ENCODE data around the gene PSMG2. TPM values are rescaled to one million over a fixed set of nuclear protein-coding genes. Genes with fewer than 3 reads are reported as not detected.
A peak's percentile ranks its signal among the peaks of the same experiment; 100 is the strongest.

PSMG2 gene
- total and polyA plus RNA-seq, 2 of the 13 experiments (the other 11 are each of a cell fraction or from before 2014, with no cell fraction given), result 53.4 to 94.8 TPM

DNA sequence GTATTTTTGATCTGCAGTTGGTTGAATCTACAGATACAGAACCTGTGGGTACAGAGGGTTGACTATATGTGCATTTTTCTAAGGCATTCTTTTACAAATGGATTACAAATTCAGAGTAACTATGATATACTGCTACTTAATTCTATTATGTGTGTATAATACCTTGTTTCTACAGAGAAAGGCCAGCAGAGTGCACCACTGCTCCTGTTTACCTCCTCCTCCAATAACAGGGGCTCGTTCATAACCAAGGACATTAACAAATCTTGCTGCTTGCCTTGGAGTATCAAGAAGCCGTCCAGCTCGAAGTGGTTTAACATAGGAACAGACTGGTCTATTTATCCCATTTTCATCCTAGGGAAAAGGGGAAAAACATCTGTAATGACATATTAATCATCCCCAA, 16.7 kb upstream of the PSMG2 start:
- H3K36me3 ChIP-seq (replicated peaks in 1 of 2; ENCODE audit: control insufficient read depth in 1 of 2, insufficient read depth in 2 of 2, low read length in 2 of 2), result peaks cover 1 to 3% of the 10 kb centered on the region in 2 experiments; a peak in 3 of 5 replicates
- FAIRE-seq (no peak), DNase-seq (ENCODE audit: low spot score) (peak; percentile 24), ATAC-seq (peak; percentile 57)
- no peaks in the 10 kb centered on the region for H3K79me2 ChIP-seq (ENCODE audit: insufficient read depth, low read length)
- no peak overlapping the region for H3K9ac ChIP-seq (ENCODE audit: insufficient read depth, low read depth, low read length)
- no peaks in the 10 kb centered on the region for H4K20me1 ChIP-seq (ENCODE audit: insufficient read depth, low read length)
- ChIA-PET CTCF (ENCODE audit: low intra/inter-chr PET ratio, low total read pairs) (interaction anchor here (1.2 kb wide), 1 partner anchor 248 kb away, joined by 6 read pairs; no protein-coding TSS in a partner anchor), POLR2A (no interaction called here)
- in situ Hi-C loops (cut with HindIII; ENCODE audit: extremely low pct_ligation_motif_present, low pct_unique_long_range_greater_than_20kb) (no loop called here), intact Hi-C loops (cut with micrococcal nuclease; ENCODE audit: unreplicated experiment) (loop anchor here (2.0 kb wide), 1 partner anchor 249 kb away; no protein-coding TSS in a partner anchor)
- H3K4me1 ChIP-seq (ENCODE audit: insufficient read depth, low read length), result 0 out of 2 replicates have a peak, but pooled peaks cover 5% of the 10 kb centered on the region
- H3K9me3 ChIP-seq (ENCODE audit: low read length), result no peaks in the 10 kb centered on the region
- 79% methylated on average over 3 of the region's 3 CpGs for WGBS (ENCODE audit: low lambda C conversion rate)
- BruUV-seq (replicated peaks), result no TSS peak
- H2AFZ ChIP-seq (ENCODE audit: low read length), result no peak overlapping the region
- H3K4me3 ChIP-seq (replicated peaks in 1 of 3; ENCODE audit: insufficient read depth in 1 of 3, low read depth in 2 of 3, low read length in 3 of 3), result no peak overlapping the region
- H3K4me2 ChIP-seq (ENCODE audit: low read depth, low read length), result no peak overlapping the region
- H3K27ac ChIP-seq (ENCODE audit: extremely low read length, insufficient read depth, low read length), result no peak overlapping the region
- H3K27me3 ChIP-seq (ENCODE audit: control insufficient read depth in 1 of 2, insufficient read depth in 2 of 2, low read length in 2 of 2), result no peaks in the 10 kb centered on the region
- TF ChIP-seq, protein P1, sequence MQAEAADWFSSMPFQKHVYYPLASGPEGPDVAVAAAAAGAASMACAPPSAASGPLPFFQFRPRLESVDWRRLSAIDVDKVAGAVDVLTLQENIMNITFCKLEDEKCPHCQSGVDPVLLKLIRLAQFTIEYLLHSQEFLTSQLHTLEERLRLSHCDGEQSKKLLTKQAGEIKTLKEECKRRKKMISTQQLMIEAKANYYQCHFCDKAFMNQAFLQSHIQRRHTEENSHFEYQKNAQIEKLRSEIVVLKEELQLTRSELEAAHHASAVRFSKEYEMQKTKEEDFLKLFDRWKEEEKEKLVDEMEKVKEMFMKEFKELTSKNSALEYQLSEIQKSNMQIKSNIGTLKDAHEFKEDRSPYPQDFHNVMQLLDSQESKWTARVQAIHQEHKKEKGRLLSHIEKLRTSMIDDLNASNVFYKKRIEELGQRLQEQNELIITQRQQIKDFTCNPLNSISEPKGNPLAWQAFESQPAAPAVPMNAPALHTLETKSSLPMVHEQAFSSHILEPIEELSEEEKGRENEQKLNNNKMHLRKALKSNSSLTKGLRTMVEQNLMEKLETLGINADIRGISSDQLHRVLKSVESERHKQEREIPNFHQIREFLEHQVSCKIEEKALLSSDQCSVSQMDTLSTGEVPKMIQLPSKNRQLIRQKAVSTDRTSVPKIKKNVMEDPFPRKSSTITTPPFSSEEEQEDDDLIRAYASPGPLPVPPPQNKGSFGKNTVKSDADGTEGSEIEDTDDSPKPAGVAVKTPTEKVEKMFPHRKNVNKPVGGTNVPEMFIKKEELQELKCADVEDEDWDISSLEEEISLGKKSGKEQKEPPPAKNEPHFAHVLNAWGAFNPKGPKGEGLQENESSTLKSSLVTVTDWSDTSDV (CRISPR knock-in tag; IDR thresholded peaks at IDR 0.05), result no peak
- no peak for TF ChIP-seq FOXA1 (IDR thresholded peaks at IDR 0.05)
- peak; percentile 41; the same call in 1 of the 2 replicates for TF ChIP-seq FOXA1 (CRISPR knock-in tag; IDR thresholded peaks at IDR 0.05)
- no peak for TF ChIP-seq ZNF782 (CRISPR knock-in tag; IDR thresholded peaks at IDR 0.05; ENCODE audit: borderline replicate concordance)
- no peak for TF ChIP-seq ZSCAN22 (CRISPR knock-in tag; IDR thresholded peaks at IDR 0.05)
- TF ChIP-seq STAG1 (CRISPR knock-in tag; IDR thresholded peaks at IDR 0.05), result peak; percentile 32; the same call in 1 of the 2 replicates
- no peak for TF ChIP-seq TBX2 (CRISPR knock-in tag; IDR thresholded peaks at IDR 0.05; ENCODE audit: borderline replicate concordance)
- no peak for TF ChIP-seq MEIS1 (CRISPR knock-in tag; IDR thresholded peaks at IDR 0.05; ENCODE audit: borderline replicate concordance)
- TF ChIP-seq, protein P2, sequence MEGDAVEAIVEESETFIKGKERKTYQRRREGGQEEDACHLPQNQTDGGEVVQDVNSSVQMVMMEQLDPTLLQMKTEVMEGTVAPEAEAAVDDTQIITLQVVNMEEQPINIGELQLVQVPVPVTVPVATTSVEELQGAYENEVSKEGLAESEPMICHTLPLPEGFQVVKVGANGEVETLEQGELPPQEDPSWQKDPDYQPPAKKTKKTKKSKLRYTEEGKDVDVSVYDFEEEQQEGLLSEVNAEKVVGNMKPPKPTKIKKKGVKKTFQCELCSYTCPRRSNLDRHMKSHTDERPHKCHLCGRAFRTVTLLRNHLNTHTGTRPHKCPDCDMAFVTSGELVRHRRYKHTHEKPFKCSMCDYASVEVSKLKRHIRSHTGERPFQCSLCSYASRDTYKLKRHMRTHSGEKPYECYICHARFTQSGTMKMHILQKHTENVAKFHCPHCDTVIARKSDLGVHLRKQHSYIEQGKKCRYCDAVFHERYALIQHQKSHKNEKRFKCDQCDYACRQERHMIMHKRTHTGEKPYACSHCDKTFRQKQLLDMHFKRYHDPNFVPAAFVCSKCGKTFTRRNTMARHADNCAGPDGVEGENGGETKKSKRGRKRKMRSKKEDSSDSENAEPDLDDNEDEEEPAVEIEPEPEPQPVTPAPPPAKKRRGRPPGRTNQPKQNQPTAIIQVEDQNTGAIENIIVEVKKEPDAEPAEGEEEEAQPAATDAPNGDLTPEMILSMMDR (CRISPR knock-in tag; IDR thresholded peaks at IDR 0.05), result peak; percentile 25
- TF ChIP-seq, protein P3, sequence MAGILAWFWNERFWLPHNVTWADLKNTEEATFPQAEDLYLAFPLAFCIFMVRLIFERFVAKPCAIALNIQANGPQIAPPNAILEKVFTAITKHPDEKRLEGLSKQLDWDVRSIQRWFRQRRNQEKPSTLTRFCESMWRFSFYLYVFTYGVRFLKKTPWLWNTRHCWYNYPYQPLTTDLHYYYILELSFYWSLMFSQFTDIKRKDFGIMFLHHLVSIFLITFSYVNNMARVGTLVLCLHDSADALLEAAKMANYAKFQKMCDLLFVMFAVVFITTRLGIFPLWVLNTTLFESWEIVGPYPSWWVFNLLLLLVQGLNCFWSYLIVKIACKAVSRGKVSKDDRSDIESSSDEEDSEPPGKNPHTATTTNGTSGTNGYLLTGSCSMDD (CRISPR knock-in tag; IDR thresholded peaks at IDR 0.05), result no peak
- no peak for TF ChIP-seq RFX3 (CRISPR knock-in tag; IDR thresholded peaks at IDR 0.05)
- TF ChIP-seq, protein P4, sequence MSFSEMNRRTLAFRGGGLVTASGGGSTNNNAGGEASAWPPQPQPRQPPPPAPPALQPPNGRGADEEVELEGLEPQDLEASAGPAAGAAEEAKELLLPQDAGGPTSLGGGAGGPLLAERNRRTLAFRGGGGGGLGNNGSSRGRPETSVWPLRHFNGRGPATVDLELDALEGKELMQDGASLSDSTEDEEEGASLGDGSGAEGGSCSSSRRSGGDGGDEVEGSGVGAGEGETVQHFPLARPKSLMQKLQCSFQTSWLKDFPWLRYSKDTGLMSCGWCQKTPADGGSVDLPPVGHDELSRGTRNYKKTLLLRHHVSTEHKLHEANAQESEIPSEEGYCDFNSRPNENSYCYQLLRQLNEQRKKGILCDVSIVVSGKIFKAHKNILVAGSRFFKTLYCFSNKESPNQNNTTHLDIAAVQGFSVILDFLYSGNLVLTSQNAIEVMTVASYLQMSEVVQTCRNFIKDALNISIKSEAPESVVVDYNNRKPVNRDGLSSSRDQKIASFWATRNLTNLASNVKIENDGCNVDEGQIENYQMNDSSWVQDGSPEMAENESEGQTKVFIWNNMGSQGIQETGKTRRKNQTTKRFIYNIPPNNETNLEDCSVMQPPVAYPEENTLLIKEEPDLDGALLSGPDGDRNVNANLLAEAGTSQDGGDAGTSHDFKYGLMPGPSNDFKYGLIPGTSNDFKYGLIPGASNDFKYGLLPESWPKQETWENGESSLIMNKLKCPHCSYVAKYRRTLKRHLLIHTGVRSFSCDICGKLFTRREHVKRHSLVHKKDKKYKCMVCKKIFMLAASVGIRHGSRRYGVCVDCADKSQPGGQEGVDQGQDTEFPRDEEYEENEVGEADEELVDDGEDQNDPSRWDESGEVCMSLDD (CRISPR knock-in tag; IDR thresholded peaks at IDR 0.05; ENCODE audit: borderline replicate concordance), result no peak
- TF ChIP-seq ZNF441 (CRISPR knock-in tag; IDR thresholded peaks at IDR 0.05; ENCODE audit: borderline replicate concordance), result no peak

All from HepG2 (cell line).